HCT116 (cell line): ENCODE data around the gene HLCS. TPM values are rescaled to one million over a fixed set of nuclear protein-coding genes. Genes with fewer than 3 reads are reported as not detected.

Source experiments
- ATAC-seq: fragments of 200-7000 bp; cut with Tn5 transposase; 2 replicates; pipeline ENCODE4 v1.9.1; 2020; ENCODE audit warnings: mild to moderate bottlenecking, moderate library complexity
- BruUV-seq: library from RNA; stranded (reverse); fragments of 400-500 nt; replicated peaks from 2 replicates; lab custom pipeline; 2021; lab: Mats Ljungman, UMichigan
- CTCF ChIA-PET: fragments of 300-600 bp; sonication (Branson Sonifier 250); formaldehyde crosslinking; loops from one replicate; lab custom pipeline; 2021; ENCODE audit warnings: antibody characterized with exemption; lab: Charles Lee
- POLR2A ChIA-PET: fragments of 300-600, 350-600 bp; sonication (Branson Sonifier 250); formaldehyde crosslinking; loops from one replicate; lab custom pipeline; 2021; ENCODE audit warnings: antibody characterized with exemption; lab: Charles Lee
- RAD21 ChIA-PET, 2 experiments: fragments of 300-600 bp; sonication (Branson Sonifier 250); formaldehyde crosslinking; loops; one replicate each; lab custom pipeline; 2023; ENCODE audit warnings: low total read pairs in 2 of 2; ENCODE audit not compliant: uncharacterized antibody in 2 of 2, unreplicated experiment in 2 of 2, low non-redundant PET in 1 of 2; lab: Charles Lee
- DNase-seq: peaks from one replicate; pipeline ENCODE4 v3.0.0-alpha.2; 2010; ENCODE audit warnings: low read depth, low spot score
- H2AFZ ChIP-seq: fragments of 200-600 bp; shearing (Covaris generic), sonication (generic); 2 replicates; pipeline ENCODE4 v1.6.1; 2017; ENCODE audit warnings: low read depth, mixed run types, mixed read lengths, antibody characterized with exemption, low read length; ENCODE audit not compliant: poor library complexity, severe bottlenecking
- H3K27ac ChIP-seq: 2 replicates; pipeline ENCODE4 v1.5.1; 2012; ENCODE audit warnings: low read depth, low read length
- H3K27me3 ChIP-seq: fragments of 200-600 bp; sonication (generic); 2 replicates; pipeline ENCODE4 v1.6.1; 2016; ENCODE audit warnings: mixed run types, low read length, mixed read lengths; ENCODE audit not compliant: insufficient read depth
- H3K36me3 ChIP-seq, 2 experiments: fragments of 200-500 bp in 1 of 2; fragments of 200-600 bp in 1 of 2; sonication (Bioruptor generic) in 1 of 2; sonication (generic) in 1 of 2; 2 replicates each; pipeline versions ENCODE4 v1.5.1 to v1.6.1; 2014 to 2016; ENCODE audit warnings: low read length in 2 of 2, inconsistent platforms in 1 of 2, mixed read lengths in 1 of 2, mixed run types in 1 of 2; ENCODE audit not compliant: insufficient read depth in 2 of 2, control insufficient read depth in 1 of 2
- H3K4me1 ChIP-seq, 2 experiments: fragments of 200-600 bp in 1 of 2; sonication (generic) in 1 of 2; 2 replicates each; pipeline versions ENCODE4 v1.5.1 to v1.6.1; 2012 to 2017; ENCODE audit warnings: low read length in 2 of 2, inconsistent platforms in 1 of 2, mild to moderate bottlenecking in 1 of 2, mixed read lengths in 1 of 2, mixed run types in 1 of 2, moderate library complexity in 1 of 2; ENCODE audit not compliant: insufficient read depth in 2 of 2, control insufficient read depth in 1 of 2
- H3K4me2 ChIP-seq: fragments of 200-600 bp; sonication (generic); 2 replicates; pipeline ENCODE4 v1.6.1; 2017; ENCODE audit warnings: mixed run types, low read length, mixed read lengths
- H3K4me3 ChIP-seq, 2 experiments: fragments of 200-600 bp in 1 of 2; sonication (generic) in 1 of 2; replicated peaks in 1 of 2; 2 replicates each; pipeline ENCODE4 v1.5.1; 2011 to 2016; ENCODE audit warnings: low read length in 2 of 2, control low read depth in 1 of 2, low read depth in 1 of 2, mild to moderate bottlenecking in 1 of 2, mixed read lengths in 1 of 2, mixed run types in 1 of 2
- H3K79me2 ChIP-seq: fragments of 200-600 bp; sonication (generic); 2 replicates; pipeline ENCODE4 v1.6.1; 2017; ENCODE audit warnings: mild to moderate bottlenecking, mixed run types, low read length, moderate library complexity, mixed read lengths; ENCODE audit not compliant: insufficient read depth
- H3K9ac ChIP-seq: fragments of 200-600 bp; sonication (generic); 2 replicates; pipeline ENCODE4 v1.6.1; 2016; ENCODE audit warnings: low read length, mixed read lengths
- H3K9me2 ChIP-seq: fragments of 200-600 bp; sonication (generic), shearing (Covaris generic); 2 replicates; pipeline ENCODE4 v1.6.1; 2017; ENCODE audit warnings: mixed run types, mild to moderate bottlenecking, moderate library complexity; ENCODE audit not compliant: insufficient read depth
- H3K9me3 ChIP-seq, 2 experiments: fragments of 200-500 bp in 1 of 2; fragments of 200-600 bp in 1 of 2; sonication (Bioruptor generic) in 1 of 2; sonication (generic) in 1 of 2; 2 replicates each; pipeline ENCODE4 v1.6.1; 2014 to 2017; ENCODE audit warnings: low read length in 2 of 2, mixed read lengths in 2 of 2, inconsistent platforms in 1 of 2, low read depth in 1 of 2, mild to moderate bottlenecking in 1 of 2, mixed run types in 1 of 2, moderate library complexity in 1 of 2; ENCODE audit not compliant: control insufficient read depth in 1 of 2, insufficient read depth in 1 of 2
- H4K20me1 ChIP-seq: fragments of 200-600 bp; sonication (generic), shearing (Covaris generic); 2 replicates; pipeline ENCODE4 v1.6.1; 2017; ENCODE audit warnings: mixed run types, mild to moderate bottlenecking, moderate library complexity; ENCODE audit not compliant: insufficient read depth
- ELF1 ChIP-seq: IDR thresholded peaks from 2 replicates; pipeline ENCODE4 v1.6.1; 2012; ENCODE audit warnings: low read depth, borderline replicate concordance
- FOSL1 ChIP-seq: IDR thresholded peaks from 2 replicates; pipeline ENCODE4 v1.6.1; 2012; ENCODE audit warnings: low read depth
- POLR2AphosphoS5 ChIP-seq: IDR thresholded peaks from 2 replicates; pipeline ENCODE4 v1.6.1; 2011; ENCODE audit warnings: mild to moderate bottlenecking, low read depth, low read length, moderate library complexity
- SIN3A ChIP-seq: IDR thresholded peaks from 2 replicates; pipeline ENCODE4 v1.6.1; 2012; ENCODE audit warnings: low read depth
- SP1 ChIP-seq: IDR thresholded peaks from 2 replicates; pipeline ENCODE4 v1.6.1; 2012; ENCODE audit warnings: low read depth
- TCF7L2 ChIP-seq: IDR thresholded peaks from 2 replicates; pipeline ENCODE4 v1.7.0; 2011; ENCODE audit warnings: borderline replicate concordance, inconsistent platforms; ENCODE audit not compliant: insufficient read depth, insufficient read length; ENCODE audit errors: extremely low read depth
- intact Hi-C: fragments of 100-400 bp; cut with micrococcal nuclease; formaldehyde crosslinking; loops from 2 replicates; pipeline ENCODE4 v1.10.0; 2022
- total RNA-seq: library from RNA; stranded (reverse); gene quantifications from one replicate; pipeline ENCODE4 v1.2.1, GENCODE V29; 2021; ENCODE audit not compliant: unreplicated experiment
- TF ChIP-seq, protein P1 (sequence below): IDR thresholded peaks from 2 replicates; pipeline ENCODE4 v1.6.1; 2012
- TF ChIP-seq, protein P2 (sequence below): IDR thresholded peaks from 2 replicates; pipeline ENCODE4 v1.6.1; 2011; ENCODE audit warnings: mild to moderate bottlenecking, low read length, moderate library complexity; ENCODE audit not compliant: insufficient replicate concordance; ENCODE audit errors: extremely low read depth
- TF ChIP-seq, protein P3 (sequence below): IDR thresholded peaks from 2 replicates; pipeline ENCODE4 v1.6.1; 2012

Gene HLCS
- total RNA-seq, 1 experiment from 2014 or later: 18.5 TPM

DNA sequence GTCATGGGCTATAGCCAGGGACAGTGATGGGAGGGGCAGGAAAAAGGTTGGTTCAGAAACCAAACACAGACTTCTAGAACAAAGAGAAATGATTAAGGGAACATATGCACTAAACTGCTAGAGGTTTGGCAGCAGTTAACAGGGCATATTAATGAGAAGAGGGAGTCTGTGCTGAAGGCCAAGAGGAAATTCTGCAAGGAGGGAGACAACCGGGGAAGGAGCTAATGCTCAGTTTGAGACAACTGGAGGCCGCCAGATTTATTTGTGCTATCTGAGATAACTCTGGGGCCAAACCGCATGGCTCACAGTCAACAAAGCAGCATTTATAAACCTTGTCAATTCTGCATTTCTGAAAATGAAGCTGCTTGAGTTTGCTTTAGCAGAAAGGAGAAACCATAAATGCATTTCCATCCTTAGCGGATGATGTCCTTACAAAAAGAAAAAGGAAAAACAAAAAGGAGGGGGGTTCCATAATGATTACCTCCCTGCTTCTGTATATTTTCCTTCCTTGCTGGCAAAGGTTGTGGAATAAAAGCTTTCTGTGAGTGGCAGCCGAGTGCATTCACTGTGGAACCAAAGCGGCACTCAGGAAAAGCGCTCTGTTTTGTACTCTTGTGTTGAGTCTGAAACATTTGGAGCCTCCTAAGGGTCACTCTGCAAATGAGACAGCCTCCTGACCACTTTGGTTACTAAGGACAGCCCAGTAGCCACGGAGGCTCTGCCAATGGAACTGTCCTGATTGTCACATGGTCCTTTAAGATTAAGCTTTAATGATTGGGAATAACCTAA lies 197.2 kb downstream of the HLCS start:
- H3K4me3 ChIP-seq: no peak overlapping the region
- no peak for TF ChIP-seq SIN3A
- TF ChIP-seq POLR2AphosphoS5: no peak
- no peak for TF ChIP-seq FOSL1
- TF ChIP-seq, protein P1, sequence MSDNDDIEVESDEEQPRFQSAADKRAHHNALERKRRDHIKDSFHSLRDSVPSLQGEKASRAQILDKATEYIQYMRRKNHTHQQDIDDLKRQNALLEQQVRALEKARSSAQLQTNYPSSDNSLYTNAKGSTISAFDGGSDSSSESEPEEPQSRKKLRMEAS: no peak
- TF ChIP-seq, protein P2, sequence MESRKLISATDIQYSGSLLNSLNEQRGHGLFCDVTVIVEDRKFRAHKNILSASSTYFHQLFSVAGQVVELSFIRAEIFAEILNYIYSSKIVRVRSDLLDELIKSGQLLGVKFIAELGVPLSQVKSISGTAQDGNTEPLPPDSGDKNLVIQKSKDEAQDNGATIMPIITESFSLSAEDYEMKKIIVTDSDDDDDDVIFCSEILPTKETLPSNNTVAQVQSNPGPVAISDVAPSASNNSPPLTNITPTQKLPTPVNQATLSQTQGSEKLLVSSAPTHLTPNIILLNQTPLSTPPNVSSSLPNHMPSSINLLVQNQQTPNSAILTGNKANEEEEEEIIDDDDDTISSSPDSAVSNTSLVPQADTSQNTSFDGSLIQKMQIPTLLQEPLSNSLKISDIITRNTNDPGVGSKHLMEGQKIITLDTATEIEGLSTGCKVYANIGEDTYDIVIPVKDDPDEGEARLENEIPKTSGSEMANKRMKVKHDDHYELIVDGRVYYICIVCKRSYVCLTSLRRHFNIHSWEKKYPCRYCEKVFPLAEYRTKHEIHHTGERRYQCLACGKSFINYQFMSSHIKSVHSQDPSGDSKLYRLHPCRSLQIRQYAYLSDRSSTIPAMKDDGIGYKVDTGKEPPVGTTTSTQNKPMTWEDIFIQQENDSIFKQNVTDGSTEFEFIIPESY: no peak
- H3K9me2 ChIP-seq: no peaks in the 10 kb centered on the region
- no peak overlapping the region for H3K27ac ChIP-seq
- CTCF ChIA-PET: no interaction called here
- intact Hi-C loops: no loop called here
- no peaks in the 10 kb centered on the region for H3K36me3 ChIP-seq
- H3K27me3 ChIP-seq: no peaks in the 10 kb centered on the region
- no peak for DNase-seq
- no peaks in the 10 kb centered on the region for H4K20me1 ChIP-seq
- no peaks in the 10 kb centered on the region for H3K79me2 ChIP-seq
- H2AFZ ChIP-seq: no peak overlapping the region
- RAD21 ChIA-PET: no interaction called here
- no peak overlapping the region for H3K4me2 ChIP-seq
- no TSS peak for BruUV-seq
- H3K9me3 ChIP-seq: no peaks in the 10 kb centered on the region
- POLR2A ChIA-PET: no interaction called here
- no peak for ATAC-seq
- peaks cover 8 to 13% of the 10 kb centered on the region in 2 experiments for H3K4me1 ChIP-seq
- no peak overlapping the region for H3K9ac ChIP-seq

DNA sequence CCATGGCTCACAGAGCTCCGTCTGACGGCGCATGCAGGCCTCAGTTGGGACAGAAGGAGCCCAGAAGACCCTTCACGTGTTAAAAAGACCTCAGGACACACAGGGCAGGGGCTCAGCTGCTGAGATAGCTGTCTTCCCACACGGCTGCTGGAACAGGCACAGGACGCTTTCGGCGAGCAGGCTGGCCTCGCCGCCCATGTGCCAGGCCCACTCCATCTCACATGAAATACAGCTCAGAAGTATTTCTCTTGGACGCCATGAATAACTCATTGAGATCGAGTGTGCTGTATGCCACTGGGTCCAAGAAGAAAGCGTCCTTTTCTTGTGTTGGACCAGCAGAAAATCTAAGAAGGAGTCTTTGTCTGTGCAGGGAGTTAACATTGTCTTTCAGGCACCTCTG lies 198.0 kb downstream of the HLCS start:
- H3K79me2 ChIP-seq: no peaks in the 10 kb centered on the region
- ChIA-PET CTCF (no interaction called here), POLR2A (no interaction called here), RAD21 (interaction anchor here in 1 of 2 experiments (0.5 kb wide), 1 partner anchor 12 kb away, joined by 3 read pairs; no protein-coding TSS in a partner anchor)
- no peak overlapping the region for H2AFZ ChIP-seq
- no peak overlapping the region for H3K4me3 ChIP-seq
- H3K4me1 ChIP-seq: peaks cover 7 to 10% of the 10 kb centered on the region in 2 experiments
- no peak overlapping the region for H3K4me2 ChIP-seq
- TF ChIP-seq SP1: no peak
- TF ChIP-seq, protein P3, sequence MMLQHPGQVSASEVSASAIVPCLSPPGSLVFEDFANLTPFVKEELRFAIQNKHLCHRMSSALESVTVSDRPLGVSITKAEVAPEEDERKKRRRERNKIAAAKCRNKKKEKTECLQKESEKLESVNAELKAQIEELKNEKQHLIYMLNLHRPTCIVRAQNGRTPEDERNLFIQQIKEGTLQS: no peak
- TF ChIP-seq ELF1: no peak
- no peak for TF ChIP-seq FOSL1
- TF ChIP-seq TCF7L2: no peak
- H4K20me1 ChIP-seq: no peaks in the 10 kb centered on the region
- BruUV-seq: no TSS peak
- no peak overlapping the region for H3K27ac ChIP-seq
- no peaks in the 10 kb centered on the region for H3K9me2 ChIP-seq
- no peak overlapping the region for H3K9ac ChIP-seq
- no peaks in the 10 kb centered on the region for H3K36me3 ChIP-seq
- no peaks in the 10 kb centered on the region for H3K27me3 ChIP-seq
- no peak for ATAC-seq
- no peaks in the 10 kb centered on the region for H3K9me3 ChIP-seq
- intact Hi-C loops: no loop called here
- no peak for DNase-seq
